ENCODE measurements around the gene LRP10.

DNA sequence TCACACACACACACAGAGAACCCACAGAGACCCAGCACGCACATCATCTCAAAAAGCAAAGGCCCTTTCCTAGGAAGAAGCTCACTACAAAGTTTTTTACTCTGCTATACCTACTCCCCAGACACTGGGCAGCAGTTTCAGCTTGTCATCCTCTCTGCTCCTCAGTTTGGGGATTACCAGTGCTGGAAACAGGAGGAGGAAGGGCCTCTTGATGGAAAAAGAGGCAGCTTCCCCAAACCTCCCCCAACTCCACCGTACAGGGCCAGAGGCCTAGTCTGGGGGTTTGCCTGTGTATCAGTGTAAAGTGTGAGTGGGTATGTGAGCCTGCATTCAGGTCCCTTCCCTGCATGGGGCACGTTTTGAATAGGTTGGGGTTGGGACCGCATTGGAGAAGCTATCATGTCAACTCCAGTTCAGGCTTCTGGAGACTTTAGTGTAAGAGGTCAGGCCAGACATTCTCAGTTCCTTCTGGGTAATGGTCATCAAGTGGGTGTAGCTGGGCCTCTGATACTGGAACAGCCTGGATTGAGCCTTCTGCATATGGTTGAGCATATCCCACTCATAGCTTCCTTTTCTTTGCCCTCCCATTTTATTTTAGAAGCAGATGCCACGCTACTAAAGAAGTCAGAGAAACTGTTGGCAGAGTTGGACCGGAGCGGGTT, 12.7 kb downstream of the LRP10 start:
- TF ChIP-seq POLR2AphosphoS5 (IDR thresholded peaks at IDR 0.05; ENCODE audit: low read depth, low read length) = no peak
- TF ChIP-seq, protein P1, sequence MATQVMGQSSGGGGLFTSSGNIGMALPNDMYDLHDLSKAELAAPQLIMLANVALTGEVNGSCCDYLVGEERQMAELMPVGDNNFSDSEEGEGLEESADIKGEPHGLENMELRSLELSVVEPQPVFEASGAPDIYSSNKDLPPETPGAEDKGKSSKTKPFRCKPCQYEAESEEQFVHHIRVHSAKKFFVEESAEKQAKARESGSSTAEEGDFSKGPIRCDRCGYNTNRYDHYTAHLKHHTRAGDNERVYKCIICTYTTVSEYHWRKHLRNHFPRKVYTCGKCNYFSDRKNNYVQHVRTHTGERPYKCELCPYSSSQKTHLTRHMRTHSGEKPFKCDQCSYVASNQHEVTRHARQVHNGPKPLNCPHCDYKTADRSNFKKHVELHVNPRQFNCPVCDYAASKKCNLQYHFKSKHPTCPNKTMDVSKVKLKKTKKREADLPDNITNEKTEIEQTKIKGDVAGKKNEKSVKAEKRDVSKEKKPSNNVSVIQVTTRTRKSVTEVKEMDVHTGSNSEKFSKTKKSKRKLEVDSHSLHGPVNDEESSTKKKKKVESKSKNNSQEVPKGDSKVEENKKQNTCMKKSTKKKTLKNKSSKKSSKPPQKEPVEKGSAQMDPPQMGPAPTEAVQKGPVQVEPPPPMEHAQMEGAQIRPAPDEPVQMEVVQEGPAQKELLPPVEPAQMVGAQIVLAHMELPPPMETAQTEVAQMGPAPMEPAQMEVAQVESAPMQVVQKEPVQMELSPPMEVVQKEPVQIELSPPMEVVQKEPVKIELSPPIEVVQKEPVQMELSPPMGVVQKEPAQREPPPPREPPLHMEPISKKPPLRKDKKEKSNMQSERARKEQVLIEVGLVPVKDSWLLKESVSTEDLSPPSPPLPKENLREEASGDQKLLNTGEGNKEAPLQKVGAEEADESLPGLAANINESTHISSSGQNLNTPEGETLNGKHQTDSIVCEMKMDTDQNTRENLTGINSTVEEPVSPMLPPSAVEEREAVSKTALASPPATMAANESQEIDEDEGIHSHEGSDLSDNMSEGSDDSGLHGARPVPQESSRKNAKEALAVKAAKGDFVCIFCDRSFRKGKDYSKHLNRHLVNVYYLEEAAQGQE (IDR thresholded peaks at IDR 0.05; ENCODE audit: insufficient read depth in 1 of 2, low read depth in 2 of 2, low read length in 2 of 2) = no peak
- no peak for TF ChIP-seq TAF1 (IDR thresholded peaks at IDR 0.05; ENCODE audit: borderline replicate concordance, insufficient read depth, low read length)

Measured in PFSK-1 (cell line).